Measurements from ENCODE around the gene HHIP. TPM values are rescaled to one million over a fixed set of nuclear protein-coding genes. Genes with fewer than 3 reads are reported as not detected.

Gene HHIP
- total RNA-seq, 1 donor from 2014 or later, result 38.3 TPM

- Mint-ChIP-seq H3K4me1 (ENCODE audit: low read depth) (peaks cover 34% of the 10 kb centered on the region), H3K27me3 (ENCODE audit: low read depth) (no peaks in the 10 kb centered on the region), H3K27ac (ENCODE audit: unreplicated experiment) (no peak overlapping the region), H3K9me3 (ENCODE audit: low read depth) (no peaks in the 10 kb centered on the region), H3K4me3 (ENCODE audit: unreplicated experiment) (no peak overlapping the region), H3K36me3 (ENCODE audit: low read depth) (no peaks in the 10 kb centered on the region)
- TF ChIP-seq CTCF (IDR thresholded peaks at IDR 0.05), result no peak
- no peak for DNase-seq (ENCODE audit: low spot score)
Observed at GRCh38 chr4:144644368-144645101, 1.4 kb upstream of the HHIP start.

DNA sequence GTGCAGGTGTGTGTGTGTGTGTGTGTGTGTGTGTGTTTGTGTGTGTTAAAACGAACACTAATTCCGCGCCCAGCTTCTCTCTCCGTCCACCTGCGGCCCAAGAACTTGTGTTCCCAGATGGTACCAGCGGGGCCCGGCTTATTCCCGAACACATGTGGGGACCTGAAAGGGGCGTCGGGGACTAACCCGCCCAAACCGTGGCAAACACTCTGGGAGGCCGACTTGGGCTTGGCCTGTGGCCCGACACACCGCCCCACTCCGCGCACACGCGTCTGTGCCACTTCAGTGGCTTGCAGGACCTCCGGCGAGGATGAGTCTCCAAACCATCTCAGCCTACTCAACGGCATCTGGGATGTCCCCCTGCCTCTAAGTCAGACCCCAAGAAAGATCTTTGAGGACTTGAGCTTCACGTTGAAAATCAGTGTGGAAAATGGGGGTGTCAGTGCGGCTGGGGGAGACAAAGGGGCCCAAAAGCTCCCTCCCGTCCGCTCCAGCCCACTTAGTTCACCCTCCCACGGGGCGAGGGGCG, 790 bp upstream of the HHIP start:
- Mint-ChIP-seq H3K27ac (ENCODE audit: unreplicated experiment) (peak overlapping the region; percentile 33), H3K4me3 (ENCODE audit: unreplicated experiment) (peak overlapping the region; percentile 68), H3K4me1 (ENCODE audit: low read depth) (peaks cover 41% of the 10 kb centered on the region), H3K9me3 (ENCODE audit: low read depth) (no peaks in the 10 kb centered on the region), H3K36me3 (ENCODE audit: low read depth) (no peaks in the 10 kb centered on the region), H3K27me3 (ENCODE audit: low read depth) (no peaks in the 10 kb centered on the region)
- DNase-seq (ENCODE audit: low spot score), result no peak
- no peak for TF ChIP-seq CTCF (IDR thresholded peaks at IDR 0.05)

- no peaks in the 10 kb centered on the region for H3K27me3 Mint-ChIP-seq (ENCODE audit: low read depth)
- peak overlapping the region; percentile 89 for H3K27ac Mint-ChIP-seq (ENCODE audit: unreplicated experiment)
- no peak for DNase-seq (ENCODE audit: low spot score)
- peak; percentile 58 for TF ChIP-seq CTCF (IDR thresholded peaks at IDR 0.05)
- no peaks in the 10 kb centered on the region for H3K36me3 Mint-ChIP-seq (ENCODE audit: low read depth)
- H3K9me3 Mint-ChIP-seq (ENCODE audit: low read depth), result no peaks in the 10 kb centered on the region
- H3K4me3 Mint-ChIP-seq (ENCODE audit: unreplicated experiment), result peak overlapping the region; percentile 97
- peaks cover 48% of the 10 kb centered on the region for H3K4me1 Mint-ChIP-seq (ENCODE audit: low read depth)
Observed at GRCh38 chr4:144646523-144647094, 653 bp downstream of the HHIP start.

DNA sequence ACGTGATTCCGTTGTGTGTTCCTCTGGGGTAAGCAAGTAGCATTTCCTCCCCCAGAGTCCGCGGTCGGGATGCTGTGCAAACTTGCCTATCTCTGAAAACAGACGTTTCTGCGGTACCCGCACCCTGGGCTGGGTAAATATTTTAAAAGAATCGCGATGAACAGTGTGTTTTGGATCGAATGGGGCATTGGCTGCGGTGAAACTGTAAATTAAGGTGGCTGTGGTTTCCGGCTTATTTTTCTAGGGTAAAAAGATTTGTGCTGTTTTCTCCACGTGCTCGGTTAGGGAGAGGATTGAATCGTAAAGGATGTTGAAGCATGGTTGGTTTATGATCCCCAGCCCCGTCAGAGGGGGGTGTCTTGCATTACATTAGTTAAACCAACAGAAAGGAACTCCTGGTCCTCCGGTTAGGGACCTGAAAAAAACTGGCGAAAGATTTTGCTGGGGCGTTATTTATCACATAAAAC, 1.2 kb downstream of the HHIP start:
- H3K27ac Mint-ChIP-seq (ENCODE audit: unreplicated experiment), result peak overlapping the region; percentile 89

More for the DNA sequence above, 1.2 kb downstream of the HHIP start:
- no peak for TF ChIP-seq CTCF (IDR thresholded peaks at IDR 0.05)
- Mint-ChIP-seq H3K4me1 (ENCODE audit: low read depth) (peaks cover 48% of the 10 kb centered on the region), H3K4me3 (ENCODE audit: unreplicated experiment) (peak overlapping the region; percentile 97), H3K27me3 (ENCODE audit: low read depth) (no peaks in the 10 kb centered on the region), H3K36me3 (ENCODE audit: low read depth) (no peaks in the 10 kb centered on the region), H3K9me3 (ENCODE audit: low read depth) (no peaks in the 10 kb centered on the region)
- DNase-seq (ENCODE audit: low spot score), result no peak
